NCI-H2171 (cell line): ENCODE measurements around the gene SBF2.
"Not testable (repeated sequence)": the region's sequence is repeated elsewhere in the genome, so short reads cannot be mapped to it uniquely, and the experiment has no call there.

ENCODE experiments used
- DNase-seq: peaks from one replicate; lab custom pipeline; 2025; lab: John Stamatoyannopoulos, UW

Gene SBF2

DNA sequence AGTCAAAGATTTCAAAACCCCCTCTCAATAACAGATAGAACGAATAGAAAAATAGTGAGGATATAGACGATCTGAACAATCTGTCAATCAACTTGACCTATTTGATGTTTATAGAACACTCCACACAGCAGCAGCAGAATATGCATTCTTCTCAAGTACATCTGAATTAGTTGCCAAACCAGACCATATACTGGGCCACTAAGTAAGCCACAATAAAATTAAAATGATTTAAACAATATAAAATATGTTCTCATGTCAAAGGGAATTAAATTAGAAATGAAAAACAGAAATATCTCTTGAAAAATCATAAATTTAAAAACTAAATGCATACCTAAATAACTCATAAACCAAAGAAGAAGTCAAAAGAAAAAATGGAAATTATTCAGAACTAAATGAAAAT is 229.2 kb downstream of the SBF2 start:
- no peak for DNase-seq

DNA sequence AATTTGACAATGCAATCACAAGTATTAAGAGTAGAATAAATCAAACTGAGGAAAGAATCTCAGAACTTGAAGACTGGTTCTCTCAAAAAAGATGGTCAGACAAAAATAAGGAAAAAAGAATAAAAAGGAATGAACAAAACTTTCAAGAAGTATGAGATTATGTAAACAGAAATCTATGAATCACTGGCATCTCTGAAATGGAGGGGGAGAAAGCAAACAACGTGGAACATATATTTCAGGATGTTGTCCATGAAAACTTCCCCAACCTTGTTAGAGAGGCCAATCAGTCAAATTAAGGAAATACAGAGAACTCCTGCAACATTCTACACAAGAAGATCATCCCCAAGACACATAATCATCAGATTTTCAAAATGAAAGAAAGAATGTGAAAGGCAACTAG is 235.7 kb downstream of the SBF2 start:
- no peak for DNase-seq

DNA sequence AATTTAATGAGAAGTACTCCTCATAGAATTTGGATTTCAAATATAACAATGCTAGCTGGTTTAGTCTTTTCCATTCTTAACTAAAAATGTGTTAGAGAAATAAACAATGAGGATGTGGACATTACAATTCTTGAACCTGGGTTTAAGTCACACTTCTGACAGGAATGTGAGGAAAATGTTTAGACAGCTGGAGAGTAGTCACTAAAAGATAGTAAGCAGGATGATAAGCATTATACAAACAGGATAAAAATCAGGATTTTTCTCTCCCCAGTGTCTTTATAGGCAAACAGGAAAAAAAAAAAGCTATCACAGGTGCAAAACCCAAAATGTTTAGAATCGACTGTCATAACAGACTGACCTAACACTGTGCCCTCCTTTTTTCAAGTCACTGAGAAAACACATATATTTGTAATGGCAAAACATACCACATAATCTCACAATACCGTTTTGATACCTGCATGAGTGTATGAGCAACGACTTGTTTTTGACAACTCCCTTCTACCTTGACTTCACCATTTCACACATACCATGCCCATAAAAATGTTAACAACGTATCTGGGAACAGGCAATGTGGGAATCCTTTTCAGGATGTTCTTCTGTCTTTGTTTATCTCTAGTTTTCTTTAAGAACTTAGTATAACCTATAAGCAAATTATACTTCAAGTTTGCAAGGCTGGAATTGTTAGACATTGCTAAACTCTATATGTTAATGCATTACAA is 242.0 kb downstream of the SBF2 start:
- no peak for DNase-seq

DNA sequence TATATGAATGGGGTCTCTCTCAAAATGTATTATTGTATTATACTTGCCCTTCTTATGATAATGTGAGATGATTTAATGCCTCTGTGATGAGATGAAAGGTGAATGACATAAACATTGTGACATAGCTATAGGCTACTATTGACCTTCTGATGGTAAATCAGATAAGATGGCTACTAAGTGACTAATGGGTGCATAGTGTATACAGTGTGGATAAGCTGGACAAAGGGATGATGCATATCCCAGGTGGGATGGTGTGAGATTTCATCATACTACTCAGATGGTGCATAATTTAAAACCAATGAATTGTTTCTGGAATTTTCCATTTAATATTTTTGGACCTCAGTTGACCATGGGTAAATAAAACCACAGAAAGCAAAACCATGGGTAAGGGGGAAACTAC is 243.5 kb downstream of the SBF2 start:
- DNase-seq: no peak

DNA sequence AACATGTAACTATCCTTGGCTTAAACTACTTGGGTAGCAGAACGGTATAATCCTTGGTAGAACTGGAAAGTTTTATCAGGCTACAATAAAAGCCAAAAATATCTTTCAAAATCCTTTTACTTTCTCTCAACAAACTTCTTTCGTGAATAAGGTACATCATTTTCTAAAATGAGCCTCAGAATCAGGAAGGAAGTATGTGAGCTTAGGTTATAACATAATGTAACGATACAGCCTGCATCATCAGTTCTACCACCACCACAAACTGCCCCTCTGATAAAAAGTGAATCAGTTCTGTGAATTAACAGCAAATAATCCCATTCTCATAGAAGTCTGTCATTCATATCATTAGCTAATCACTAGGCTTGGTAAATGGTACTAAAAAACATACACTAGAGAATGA is 244.3 kb downstream of the SBF2 start:
- DNase-seq: no peak

GRCh38 chr11:10048350-10048749 is 245.7 kb downstream of the SBF2 start:
- DNase-seq: no peak

GRCh38 chr11:10044618-10045017 is 249.4 kb downstream of the SBF2 start:
- DNase-seq: no peak

- DNase-seq: no peak
Measured at GRCh38 chr11:10042699-10043098, 251.3 kb downstream of the SBF2 start.

DNA sequence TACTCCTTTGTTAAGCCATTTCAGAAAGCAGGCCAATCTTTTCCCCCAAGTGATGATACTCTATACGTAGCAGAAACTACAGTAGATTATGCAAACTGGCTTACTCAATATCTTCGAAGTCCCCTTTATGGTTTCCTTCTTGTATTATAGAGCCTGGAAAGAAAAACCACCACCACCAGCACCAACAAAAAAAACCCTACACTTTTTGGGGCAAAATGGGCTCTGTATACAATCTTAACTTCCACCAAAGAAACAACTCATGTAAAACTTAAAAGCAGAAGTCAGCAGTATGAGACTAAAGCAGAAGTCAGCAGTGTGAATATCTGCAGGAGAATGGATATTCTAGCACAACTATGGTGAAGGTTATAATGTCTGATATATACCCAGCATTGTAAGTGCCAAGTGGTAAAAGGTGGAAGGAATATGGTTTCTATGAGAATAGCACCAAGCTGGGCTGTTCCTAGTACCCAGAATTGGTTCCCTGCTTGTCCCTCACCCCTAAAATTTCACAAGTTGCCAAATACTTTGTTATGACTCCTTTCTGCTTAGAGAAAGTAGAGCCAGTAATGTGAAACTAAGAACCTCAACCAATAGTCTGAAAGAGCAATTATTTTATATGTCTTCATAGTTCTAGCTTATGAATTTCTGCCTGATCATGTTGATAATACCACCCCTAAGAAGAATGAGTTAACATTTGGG is 252.1 kb downstream of the SBF2 start:
- no peak for DNase-seq

DNA sequence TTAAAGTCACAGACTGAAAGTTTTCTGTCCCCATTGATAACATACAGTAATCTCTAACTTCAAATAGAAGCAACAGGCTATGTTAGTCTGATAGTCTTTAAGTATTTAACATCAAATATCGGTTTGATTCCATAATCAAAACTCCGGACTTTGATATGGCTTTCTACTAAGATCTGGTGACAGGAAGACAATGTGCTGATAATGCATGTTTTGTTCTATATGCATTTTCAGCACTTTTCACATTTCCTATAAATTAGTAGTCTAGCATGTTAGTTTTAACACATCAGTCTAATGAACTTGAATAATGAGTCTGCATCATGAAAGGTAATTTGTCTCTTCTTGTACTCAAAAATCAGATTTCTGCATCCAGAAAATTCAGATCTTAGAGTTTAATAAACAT is 252.7 kb downstream of the SBF2 start:
- no peak for DNase-seq

DNA sequence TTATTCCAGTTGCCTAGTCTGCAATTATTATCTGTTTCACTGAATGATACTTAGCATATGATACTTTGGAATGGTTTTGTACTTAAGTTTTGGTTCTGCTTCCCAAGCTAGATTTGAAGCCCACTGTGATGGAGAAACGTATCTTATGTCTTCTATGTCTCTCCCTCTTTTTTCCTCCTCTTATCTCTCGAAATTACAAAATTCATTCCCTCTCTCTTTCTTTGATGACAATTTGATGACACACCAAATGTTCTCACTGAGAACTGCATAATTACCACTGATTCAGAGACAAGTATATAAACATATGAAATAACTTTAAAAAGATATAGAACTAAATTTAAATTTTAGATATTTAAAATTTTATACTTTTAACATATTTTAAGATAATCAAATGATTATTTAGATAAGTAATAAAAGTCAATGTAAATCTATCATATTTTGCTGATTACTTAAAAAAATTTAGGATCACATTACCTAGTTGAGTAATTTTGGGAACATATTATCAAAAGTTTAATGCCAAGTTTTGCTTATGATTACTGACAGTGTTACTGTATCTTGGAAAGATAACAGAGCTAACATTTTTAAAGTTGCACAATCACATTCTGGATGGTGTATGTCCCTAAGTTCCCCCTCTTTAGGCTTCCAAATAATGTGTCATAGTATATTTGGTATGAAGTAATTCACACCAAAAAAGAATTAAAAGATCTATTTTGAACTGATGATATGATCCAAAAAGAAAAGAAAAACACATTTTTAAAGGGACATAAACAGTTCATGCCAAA is 255.3 kb downstream of the SBF2 start:
- no peak for DNase-seq

- DNase-seq: not testable (repeated sequence)
Measured at GRCh38 chr11:10035932-10036331, 258.1 kb downstream of the SBF2 start.

- no peak for DNase-seq
Measured at GRCh38 chr11:10032935-10033334, 261.1 kb downstream of the SBF2 start.

- DNase-seq: no peak
Measured at GRCh38 chr11:10030122-10030490, 263.9 kb downstream of the SBF2 start.

DNA sequence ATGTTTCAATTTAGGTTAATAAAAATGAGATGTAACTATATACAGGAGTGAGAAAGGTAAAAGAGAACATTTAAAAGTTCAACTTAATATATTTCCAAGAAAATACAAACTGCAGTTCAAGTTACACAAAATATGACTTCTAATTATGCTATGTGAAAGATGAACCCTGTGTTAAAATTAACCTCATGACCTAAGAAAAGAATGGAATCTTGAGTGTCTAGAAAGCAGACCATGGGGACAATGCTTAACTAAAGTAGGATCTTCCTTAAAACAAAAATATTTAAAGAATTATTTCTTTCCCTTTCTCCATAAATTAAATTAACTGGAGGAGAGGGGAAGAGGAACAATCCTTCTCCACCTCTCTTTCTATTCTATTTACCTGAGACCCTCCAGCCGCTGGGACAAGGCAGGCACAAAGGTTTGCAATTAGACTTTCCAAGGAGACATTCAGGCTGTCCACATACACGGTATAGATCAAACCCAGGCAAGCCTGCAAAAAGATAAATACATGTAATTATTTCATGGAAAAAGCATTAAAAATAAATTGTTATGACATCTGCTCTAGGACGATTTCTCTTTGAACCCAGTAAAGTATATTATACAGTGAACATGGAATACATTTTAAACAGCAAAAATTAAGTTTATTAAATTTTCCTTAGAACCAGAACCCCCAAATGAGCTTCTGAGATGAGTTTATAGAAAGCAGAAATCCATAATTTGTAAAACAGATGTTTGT is 264.5 kb downstream of the SBF2 start:
- no peak for DNase-seq

DNA sequence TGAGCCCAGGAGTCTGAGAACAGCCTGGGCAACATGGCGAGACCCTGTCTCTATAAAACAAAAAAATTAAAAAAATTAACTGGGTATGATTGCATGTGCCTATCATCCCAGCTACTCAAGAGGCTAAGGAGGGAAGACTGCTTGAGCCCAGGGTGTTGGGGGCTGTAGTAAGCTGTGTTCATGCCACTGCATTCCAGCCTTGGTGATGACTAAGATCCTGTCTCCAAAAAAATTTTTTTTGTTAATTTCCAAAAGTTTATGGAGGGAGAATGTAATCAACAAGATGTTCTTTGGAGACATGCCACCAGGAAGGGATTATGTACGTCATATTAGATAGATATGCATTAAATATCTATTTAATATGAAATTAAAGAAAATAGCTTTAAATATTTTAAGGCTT is 267.5 kb downstream of the SBF2 start:
- DNase-seq: no peak

DNA sequence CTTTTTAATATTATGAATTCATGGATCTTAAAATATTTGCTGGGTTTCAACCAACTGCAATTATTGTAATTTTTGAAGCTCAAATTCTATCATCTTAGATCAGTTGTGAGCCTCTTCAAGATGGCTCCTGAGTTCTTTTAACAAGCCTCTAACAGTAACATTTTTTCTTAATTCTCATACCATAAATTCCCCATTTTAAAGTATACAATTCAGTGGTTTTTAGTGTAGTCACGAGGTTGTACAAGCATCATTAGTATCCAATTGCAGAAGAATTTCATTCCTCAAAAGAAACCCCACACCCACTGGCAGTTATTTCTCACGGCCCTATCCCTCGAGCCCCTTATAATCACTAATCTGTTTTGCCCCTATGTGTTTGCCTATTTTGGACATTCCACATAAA is 270.8 kb downstream of the SBF2 start:
- no peak for DNase-seq

DNA sequence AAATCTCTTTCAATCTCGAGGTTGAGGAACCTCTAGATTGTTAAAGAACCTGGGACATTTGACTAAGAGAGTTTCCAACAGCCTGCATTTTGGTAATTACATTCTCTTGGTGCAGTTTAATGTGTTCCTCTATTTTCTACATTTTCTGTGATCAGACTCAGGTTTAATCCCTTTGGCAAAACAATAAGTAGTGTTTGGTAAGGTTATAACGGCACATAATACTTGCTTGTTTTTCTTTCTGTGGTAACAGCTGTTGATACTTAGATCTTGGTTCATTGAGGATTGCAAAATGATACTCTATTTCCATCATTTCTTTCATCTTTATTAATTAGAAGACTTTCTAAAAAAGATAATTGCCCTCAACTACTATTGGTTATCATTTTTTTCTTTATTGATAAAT is 271.3 kb downstream of the SBF2 start:
- no peak for DNase-seq

GRCh38 chr11:10021563-10021962 is 272.5 kb downstream of the SBF2 start:
- DNase-seq: no peak

DNA sequence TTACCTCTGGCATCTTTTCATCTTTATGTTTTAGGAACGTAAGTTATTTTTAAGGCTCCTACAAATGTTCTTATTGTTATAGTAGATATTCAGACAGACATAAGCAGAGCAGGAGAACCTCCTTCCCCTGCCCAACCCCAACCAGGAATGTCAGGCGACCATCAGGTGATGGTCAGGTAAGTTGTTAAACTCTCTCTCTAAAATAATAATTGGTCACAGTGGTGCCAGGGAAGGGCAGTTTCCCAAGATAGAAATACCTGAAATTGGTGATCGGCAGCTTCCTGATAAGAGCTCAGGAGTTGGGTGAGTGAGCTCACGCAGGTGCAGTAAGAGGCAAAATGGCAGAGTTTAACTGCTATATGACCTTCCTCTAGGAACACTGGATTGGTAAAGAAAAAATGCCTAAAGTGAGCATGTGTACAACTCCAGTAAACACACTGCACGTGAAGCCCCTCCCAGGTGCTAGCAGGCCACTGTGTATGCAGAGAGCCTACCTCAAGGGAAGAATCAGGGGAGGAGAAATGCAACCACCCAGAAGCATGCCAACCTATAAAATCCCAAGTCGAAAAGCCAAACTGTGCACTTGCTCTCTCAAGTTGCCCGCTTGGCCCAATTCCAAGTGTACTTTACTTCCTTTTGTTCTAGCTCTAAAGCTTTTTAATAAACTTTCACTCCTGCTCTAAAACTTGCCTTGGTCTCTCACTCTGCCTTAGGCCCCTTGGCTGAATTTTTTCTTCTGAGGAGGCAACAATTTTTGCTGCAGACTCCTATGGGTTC is 273.9 kb downstream of the SBF2 start:
- no peak for DNase-seq

DNA sequence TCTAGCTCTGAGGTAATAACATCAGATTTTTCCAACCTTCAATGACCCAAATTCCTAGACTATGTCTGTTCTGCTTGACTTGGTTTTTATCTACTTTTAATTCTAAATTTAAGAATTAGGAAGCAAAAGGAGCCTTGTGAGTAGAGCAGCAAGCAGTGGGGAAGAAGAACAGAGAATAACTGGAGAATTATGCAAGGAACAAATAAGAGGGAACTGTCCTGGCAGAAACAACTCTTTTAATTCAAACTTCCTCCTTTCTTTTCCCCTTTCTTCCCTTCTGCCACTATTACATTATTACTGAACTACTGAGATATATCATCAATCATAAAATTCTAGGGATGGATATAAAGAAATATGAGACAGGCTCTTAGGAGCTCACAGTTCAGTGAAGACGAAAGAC is 276.1 kb downstream of the SBF2 start:
- DNase-seq: no peak

GRCh38 chr11:10017050-10017449 is 277.0 kb downstream of the SBF2 start:
- DNase-seq: no peak
